Endothelial cell of umbilical vein (primary cell): ENCODE results near the gene RAMACL. TPM values are rescaled to one million over a fixed set of nuclear protein-coding genes. Genes with fewer than 3 reads are reported as not detected.

Source experiments
- BruUV-seq: library from RNA; stranded (reverse); fragments of 400-500 nt; replicated peaks from 2 replicates; lab custom pipeline; 2021; lab: Mats Ljungman, UMichigan
- CTCF ChIA-PET: fragments of 300-600, 350-600 bp; sonication (Branson Sonifier 250); formaldehyde crosslinking; loops from one replicate; lab custom pipeline; 2021; ENCODE audit warnings: antibody characterized with exemption, inconsistent platforms; lab: Charles Lee
- POLR2A ChIA-PET: fragments of 300-600, 350-600 bp; sonication (Branson Sonifier 250); formaldehyde crosslinking; loops from one replicate; lab custom pipeline; 2021; ENCODE audit warnings: antibody characterized with exemption, inconsistent platforms; lab: Charles Lee
- DNase-seq: peaks from one replicate; pipeline ENCODE4 v3.0.0-alpha.2; 2011; ENCODE audit warnings: low read depth, low spot score
- FAIRE-seq: peaks from 2 replicates; lab custom pipeline; 2011; peaks lifted over from hg19 to GRCh38; lab: Jason Lieb, UNC
- H2AFZ ChIP-seq: 2 replicates; pipeline ENCODE4 v1.6.0; 2012; ENCODE audit warnings: low read depth, low read length, control low read depth, inconsistent platforms
- H3K27ac ChIP-seq: 2 replicates; pipeline ENCODE4 v1.5.1; 2011; ENCODE audit warnings: low read depth, mild to moderate bottlenecking, control low read depth, low read length, moderate library complexity; ENCODE audit not compliant: insufficient read depth
- H3K27me3 ChIP-seq, 2 experiments: 2 replicates each; pipeline versions ENCODE4 v1.6.0 to v1.6.1; 2011; ENCODE audit warnings: low read length in 2 of 2, mixed read lengths in 1 of 2; ENCODE audit not compliant: control insufficient read depth in 2 of 2, insufficient read depth in 2 of 2
- H3K36me3 ChIP-seq, 2 experiments: 2 replicates in 1 of 2; 3 replicates in 1 of 2; pipeline ENCODE4 v1.5.1; 2011; ENCODE audit warnings: low read length in 2 of 2, mild to moderate bottlenecking in 1 of 2, moderate library complexity in 1 of 2; ENCODE audit not compliant: control insufficient read depth in 2 of 2, insufficient read depth in 2 of 2; ENCODE audit errors: extremely low read depth in 1 of 2
- H3K4me1 ChIP-seq: 3 replicates; pipeline ENCODE4 v1.5.1; 2011; ENCODE audit warnings: mild to moderate bottlenecking, low read length; ENCODE audit not compliant: control insufficient read depth, insufficient read depth; ENCODE audit errors: extremely low read depth
- H3K4me2 ChIP-seq: 2 replicates; pipeline ENCODE4 v1.6.1; 2011; ENCODE audit warnings: low read length, control low read depth, mixed read lengths; ENCODE audit not compliant: insufficient read depth
- H3K4me3 ChIP-seq, 3 experiments: fragments of 200-600 bp in 1 of 3; sonication (generic), shearing (Covaris generic) in 1 of 3; replicated peaks in 1 of 3; 2 replicates each; pipeline ENCODE4 v1.5.1; 2011 to 2016; ENCODE audit warnings: control low read depth in 3 of 3, low read length in 3 of 3, mild to moderate bottlenecking in 2 of 3, inconsistent platforms in 1 of 3, low read depth in 1 of 3, moderate library complexity in 1 of 3; ENCODE audit not compliant: insufficient read depth in 1 of 3
- H3K79me2 ChIP-seq: 2 replicates; pipeline ENCODE4 v1.6.0; 2012; ENCODE audit warnings: low read length, inconsistent platforms; ENCODE audit not compliant: control insufficient read depth, insufficient read depth
- H3K9ac ChIP-seq: replicated peaks from 2 replicates; pipeline ENCODE3; 2011; ENCODE audit warnings: low read length, control low read depth; ENCODE audit not compliant: insufficient read depth; ENCODE audit errors: extremely low read depth
- H3K9me1 ChIP-seq: replicated peaks from 3 replicates; pipeline ENCODE4 v1.6.0; 2011; ENCODE audit warnings: mild to moderate bottlenecking, low read length; ENCODE audit not compliant: control insufficient read depth, insufficient read depth; ENCODE audit errors: extremely low read depth
- H3K9me3 ChIP-seq: replicated peaks from 2 replicates; pipeline ENCODE4 v1.5.1; 2012; ENCODE audit warnings: low read length, inconsistent platforms; ENCODE audit not compliant: control insufficient read depth, insufficient read depth
- H4K20me1 ChIP-seq: replicated peaks from 2 replicates; pipeline ENCODE3; 2011; ENCODE audit warnings: mild to moderate bottlenecking, low read length; ENCODE audit not compliant: control insufficient read depth, insufficient read depth; ENCODE audit errors: extremely low read depth
- CTCF ChIP-seq, 2 donors: IDR thresholded peaks; 1 replicate in 1 of 2; 2 replicates in 1 of 2; pipeline ENCODE4 v1.5.1; 2011; ENCODE audit warnings: low read length in 2 of 2, mild to moderate bottlenecking in 2 of 2, moderate library complexity in 2 of 2, control low read depth in 1 of 2, inconsistent platforms in 1 of 2, low read depth in 1 of 2; ENCODE audit not compliant: insufficient read depth in 1 of 2; ENCODE audit errors: extremely low read depth in 1 of 2
- EZH2 ChIP-seq: IDR thresholded peaks from 2 replicates; pipeline ENCODE4 v1.6.1; 2012; ENCODE audit warnings: borderline replicate concordance, low read depth, mild to moderate bottlenecking, moderate library complexity, low read length, inconsistent platforms; ENCODE audit not compliant: severe bottlenecking
- FOS ChIP-seq: IDR thresholded peaks from 2 replicates; pipeline ENCODE4 v1.6.1; 2011; ENCODE audit warnings: mild to moderate bottlenecking, low read length, moderate library complexity, borderline replicate concordance; ENCODE audit not compliant: insufficient read depth
- GATA2 ChIP-seq: IDR thresholded peaks from 2 replicates; pipeline ENCODE4 v1.7.0; 2011; ENCODE audit warnings: low read depth, mild to moderate bottlenecking, moderate library complexity, mixed read lengths, low read length; ENCODE audit not compliant: insufficient read length, insufficient read depth
- JUN ChIP-seq: IDR thresholded peaks from 2 replicates; pipeline ENCODE4 v1.6.1; 2011; ENCODE audit warnings: borderline replicate concordance, low read depth; ENCODE audit not compliant: insufficient read length, insufficient read depth
- MAX ChIP-seq: IDR thresholded peaks from 2 replicates; pipeline ENCODE4 v1.6.1; 2011; ENCODE audit not compliant: insufficient read depth, insufficient read length
- MYC ChIP-seq: IDR thresholded peaks from one replicate; pipeline ENCODE4 v1.6.1; 2011; ENCODE audit warnings: mild to moderate bottlenecking, low read depth, low read length
- POLR2A ChIP-seq: IDR thresholded peaks from 2 replicates; pipeline ENCODE4 v1.6.1; 2012; ENCODE audit warnings: low read depth, mild to moderate bottlenecking, control low read depth, low read length
- POLR2AphosphoS5 ChIP-seq: IDR thresholded peaks from 2 replicates; pipeline ENCODE4 v1.6.1; 2012; ENCODE audit warnings: low read depth, mild to moderate bottlenecking, control low read depth, low read length, moderate library complexity; ENCODE audit not compliant: insufficient read depth
- dilution Hi-C: fragments of 300-500 bp; cut with MboI; formaldehyde crosslinking; loops from one replicate; pipeline ENCODE4 v1.15.0; 2019; ENCODE audit warnings: low sequenced_read_pairs; ENCODE audit not compliant: extremely low pct_ligation_motif_present
- intact Hi-C: fragments of 100-400 bp; cut with micrococcal nuclease; formaldehyde crosslinking; loops from one replicate; pipeline ENCODE4 v1.10.0; 2022
- polyA plus RNA-seq, 4 experiments: library from polyadenylated mRNA; depleted of rRNA in 3 of 4; stranded (reverse) in 3 of 4; unstranded in 1 of 4; fragments of >200 nt; gene quantifications; 2 replicates each; pipeline versions ENCODE4 v1.2.1 to v1.2.3, GENCODE V29; 2011 to 2012; ENCODE audit warnings: missing spikeins in 1 of 4
- total RNA-seq: library from RNA; stranded (reverse); gene quantifications from 2 replicates; pipeline ENCODE4 v1.2.3, GENCODE V29; 2021

RAMACL gene
- total and polyA plus RNA-seq, 2 donors (not counting 3 experiments of a cell fraction or from before 2014, with no cell fraction given) = 0.17 to 5.3 TPM

- no peak overlapping the region for H3K4me3 ChIP-seq
- no peaks in the 10 kb centered on the region for H3K9me3 ChIP-seq
- no peak overlapping the region for H3K9ac ChIP-seq
- H3K79me2 ChIP-seq = peaks cover 15% of the 10 kb centered on the region
- TF ChIP-seq FOS = no peak
- TF ChIP-seq CTCF (IDR thresholded peaks at IDR 0.05; ENCODE audit: extremely low read depth in 1 of 2, insufficient read depth in 1 of 2, low read depth in 1 of 2, low read length in 2 of 2) = no peak
- no peak for TF ChIP-seq MAX
- TF ChIP-seq MYC = no peak
- no peak for TF ChIP-seq POLR2A
- no peak for TF ChIP-seq GATA2
- TF ChIP-seq POLR2AphosphoS5 = no peak
- TF ChIP-seq EZH2 = no peak
- TF ChIP-seq JUN = no peak
- ChIA-PET POLR2A (no interaction called here), CTCF (no interaction called here)
- intact Hi-C loops (no loop called here), dilution Hi-C loops (no loop called here)
- no TSS peak for BruUV-seq
- no peaks in the 10 kb centered on the region for H3K9me1 ChIP-seq
- DNase-seq (no peak), FAIRE-seq (no peak)
- no peaks in the 10 kb centered on the region for H4K20me1 ChIP-seq
- H2AFZ ChIP-seq = no peak overlapping the region
- no peak overlapping the region for H3K4me2 ChIP-seq
- no peak overlapping the region for H3K27ac ChIP-seq
- peaks cover 37% of the 10 kb centered on the region for H3K4me1 ChIP-seq
- no peaks in the 10 kb centered on the region for H3K27me3 ChIP-seq
- H3K36me3 ChIP-seq = no peaks in the 10 kb centered on the region
These were observed 5.6 kb upstream of the RAMACL start for GRCh38 chr6:166591961-166592520.
